MCF 10A (cell line): ENCODE results near the gene HPCAL1. TPM values are rescaled to one million over a fixed set of nuclear protein-coding genes. Genes with fewer than 3 reads are reported as not detected.

Source experiments
- BruUV-seq: library from RNA; stranded (reverse); fragments of 400-500 nt; replicated peaks from 2 replicates; lab custom pipeline; 2021; lab: Mats Ljungman, UMichigan
- CTCF ChIA-PET: fragments of 300-600 bp; sonication (Branson Sonifier 250); formaldehyde crosslinking; extraction: SDS; loops from one replicate; lab custom pipeline; 2021; ENCODE audit warnings: antibody characterized with exemption, inconsistent platforms; lab: Yijun Ruan, JAX
- POLR2A ChIA-PET: fragments of 300-600, 350-650 bp; sonication (Branson Sonifier 250); formaldehyde crosslinking; extraction: SDS; loops from one replicate; lab custom pipeline; 2020; ENCODE audit warnings: antibody characterized with exemption, inconsistent platforms; lab: Yijun Ruan, JAX
- DNase-seq: peaks from one replicate; pipeline ENCODE4 v3.0.0-alpha.2; 2018; ENCODE audit not compliant: unreplicated experiment
- H3K27ac Mint-ChIP-seq: one replicate; pipeline ENCODE4 v1.8.0; 2022; ENCODE audit warnings: mild to moderate bottlenecking, low read depth, mixed read lengths; ENCODE audit not compliant: unreplicated experiment
- H3K27me3 Mint-ChIP-seq: one replicate; pipeline ENCODE4 v1.8.0; 2022; ENCODE audit warnings: mixed read lengths; ENCODE audit not compliant: insufficient read depth, unreplicated experiment
- H3K36me3 Mint-ChIP-seq: one replicate; pipeline ENCODE4 v1.8.0; 2022; ENCODE audit warnings: mild to moderate bottlenecking, moderate library complexity, mixed read lengths; ENCODE audit not compliant: insufficient read depth, unreplicated experiment
- H3K4me1 Mint-ChIP-seq: one replicate; pipeline ENCODE4 v1.8.0; 2022; ENCODE audit warnings: mixed read lengths; ENCODE audit not compliant: insufficient read depth, unreplicated experiment
- H3K4me3 Mint-ChIP-seq: one replicate; pipeline ENCODE4 v1.8.0; 2022; ENCODE audit warnings: mild to moderate bottlenecking, moderate library complexity, mixed read lengths; ENCODE audit not compliant: unreplicated experiment
- H3K9me3 Mint-ChIP-seq: one replicate; pipeline ENCODE4 v1.8.0; 2022; ENCODE audit warnings: mixed read lengths; ENCODE audit not compliant: unreplicated experiment
- CTCF ChIP-seq: fragments of 200-600 bp; IDR thresholded peaks from one replicate; pipeline ENCODE4 v1.8.0; 2022; ENCODE audit warnings: antibody characterized with exemption, mild to moderate bottlenecking; ENCODE audit not compliant: unreplicated experiment
- intact Hi-C: fragments of 100-400 bp; cut with micrococcal nuclease; formaldehyde crosslinking; loops from 2 replicates; pipeline ENCODE4 v1.14.1; 2022
- total RNA-seq: library from RNA; stranded (reverse); gene quantifications from 2 replicates; pipeline ENCODE4 v1.2.3, GENCODE V29; 2022

The HPCAL1 gene
- total RNA-seq, 1 experiment from 2014 or later = 144 TPM

GRCh38 chr2:10338270-10339188, 35.8 kb downstream of the HPCAL1 start:
- intact Hi-C loops = no loop called here
- Mint-ChIP-seq H3K27me3 (no peaks in the 10 kb centered on the region), H3K36me3 (peaks cover 13% of the 10 kb centered on the region), H3K4me3 (no peak overlapping the region), H3K4me1 (peaks cover 19% of the 10 kb centered on the region), H3K27ac (peak overlapping the region; percentile 61), H3K9me3 (no peaks in the 10 kb centered on the region)
- DNase-seq = no peak
- ChIA-PET POLR2A (interaction anchor here (0.6 kb wide), 1 partner anchor 66 kb away, joined by 3 read pairs; no protein-coding TSS in a partner anchor), CTCF (interaction anchor here (0.7 kb wide), 1 partner anchor 231 kb away, joined by 3 read pairs; no protein-coding TSS in a partner anchor)
- no TSS peak for BruUV-seq
- TF ChIP-seq CTCF = no peak

- intact Hi-C loops = no loop called here
- H3K27ac Mint-ChIP-seq = peak overlapping the region; percentile 61
- no peak overlapping the region for H3K4me3 Mint-ChIP-seq
- ChIA-PET POLR2A (no interaction called here), CTCF (interaction anchor here (0.7 kb wide), 1 partner anchor 13 kb away, joined by 4 read pairs; no protein-coding TSS in a partner anchor)
- no peak for TF ChIP-seq CTCF
- H3K27me3 Mint-ChIP-seq = no peaks in the 10 kb centered on the region
- H3K36me3 Mint-ChIP-seq = peaks cover 13% of the 10 kb centered on the region
- DNase-seq = no peak
- no peaks in the 10 kb centered on the region for H3K9me3 Mint-ChIP-seq
- BruUV-seq = no TSS peak
- peaks cover 32% of the 10 kb centered on the region for H3K4me1 Mint-ChIP-seq
These were observed 37.2 kb downstream of the HPCAL1 start for GRCh38 chr2:10339647-10340592.

DNA sequence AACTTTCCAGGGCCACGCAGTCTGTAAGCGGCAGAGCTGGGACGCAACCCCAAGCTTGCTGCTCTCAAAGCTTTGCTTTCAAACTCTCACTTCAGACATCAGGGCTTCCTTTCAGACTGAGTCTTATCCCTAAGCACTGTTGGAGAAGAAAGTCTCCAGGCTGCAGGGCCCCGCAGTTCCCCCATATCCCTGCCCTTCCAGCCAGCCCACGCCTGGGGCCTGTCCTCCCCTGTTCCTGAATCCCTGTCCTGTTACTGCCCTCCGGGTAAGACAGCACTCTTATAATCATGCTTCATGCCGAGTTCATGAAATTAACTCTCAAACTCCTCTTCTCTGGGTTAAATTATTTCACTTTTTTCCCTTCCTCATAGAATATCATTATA, 37.9 kb downstream of the HPCAL1 start:
- ChIA-PET POLR2A (no interaction called here), CTCF (interaction anchor here (0.7 kb wide), 1 partner anchor 13 kb away, joined by 4 read pairs; no protein-coding TSS in a partner anchor)
- Mint-ChIP-seq H3K9me3 (no peaks in the 10 kb centered on the region), H3K36me3 (peaks cover 13% of the 10 kb centered on the region), H3K4me3 (no peak overlapping the region), H3K4me1 (peaks cover 35% of the 10 kb centered on the region), H3K27me3 (no peaks in the 10 kb centered on the region), H3K27ac (peak overlapping the region; percentile 61)
- DNase-seq = no peak
- no TSS peak for BruUV-seq
- TF ChIP-seq CTCF = no peak
- intact Hi-C loops = no loop called here

DNA sequence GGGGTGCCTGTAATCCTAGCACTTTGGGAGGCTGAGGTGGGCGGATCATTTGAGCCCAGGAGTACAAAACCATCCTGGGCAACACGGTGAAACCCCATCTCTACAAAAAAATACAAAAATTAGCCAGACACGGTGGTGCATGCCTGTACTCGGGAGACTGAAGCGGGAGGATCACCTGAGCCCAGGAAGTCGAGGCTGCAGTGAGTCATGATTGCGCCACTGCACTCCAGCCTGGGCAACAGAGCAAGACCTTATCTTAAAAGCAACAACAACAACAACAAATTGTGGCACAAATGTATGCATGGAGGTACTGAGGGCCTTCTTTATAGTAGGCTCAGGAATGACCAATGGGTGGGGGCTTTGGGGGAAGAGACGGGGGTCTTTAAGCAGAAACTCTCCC, 38.5 kb downstream of the HPCAL1 start:
- H3K27me3 Mint-ChIP-seq = no peaks in the 10 kb centered on the region
- H3K9me3 Mint-ChIP-seq = no peaks in the 10 kb centered on the region
- no peak for DNase-seq
- no peak for TF ChIP-seq CTCF
- no TSS peak for BruUV-seq
- no peak overlapping the region for H3K4me3 Mint-ChIP-seq
- peaks cover 10% of the 10 kb centered on the region for H3K36me3 Mint-ChIP-seq
- H3K27ac Mint-ChIP-seq = peak overlapping the region; percentile 32
- ChIA-PET POLR2A (no interaction called here), CTCF (interaction anchor here (1.7 kb wide), 1 partner anchor 68 kb away, joined by 5 read pairs; no protein-coding TSS in a partner anchor)
- intact Hi-C loops = no loop called here
- peaks cover 41% of the 10 kb centered on the region for H3K4me1 Mint-ChIP-seq
